Measurements from ENCODE around the gene SLC12A7.
"Not testable (repeated sequence)": the region's sequence is repeated elsewhere in the genome, so short reads cannot be mapped to it uniquely, and the experiment has no call there.

Gene SLC12A7

GRCh38 chr5:1094670-1095190 is 17.1 kb downstream of the SLC12A7 start:
- FAIRE-seq, result no peak

- no peak for FAIRE-seq
These were observed 18.5 kb downstream of the SLC12A7 start for GRCh38 chr5:1093361-1093760.

- no peak for FAIRE-seq
These were observed 19.7 kb downstream of the SLC12A7 start for GRCh38 chr5:1092122-1092521.

- FAIRE-seq, result no peak
These were observed 20.2 kb downstream of the SLC12A7 start for GRCh38 chr5:1091632-1092031.

- no peak for FAIRE-seq
These were observed 21.3 kb downstream of the SLC12A7 start for GRCh38 chr5:1090538-1090937.

- no peak for FAIRE-seq
These were observed 22.2 kb downstream of the SLC12A7 start for GRCh38 chr5:1089621-1090040.

GRCh38 chr5:1089146-1089545 is 22.7 kb downstream of the SLC12A7 start:
- no peak for FAIRE-seq

- no peak for FAIRE-seq
These were observed 23.1 kb downstream of the SLC12A7 start for GRCh38 chr5:1088726-1089125.

GRCh38 chr5:1088031-1088430 is 23.8 kb downstream of the SLC12A7 start:
- no peak for FAIRE-seq

- FAIRE-seq, result no peak
These were observed 24.4 kb downstream of the SLC12A7 start for GRCh38 chr5:1087428-1087827.

- no peak for FAIRE-seq
These were observed 25.0 kb downstream of the SLC12A7 start for GRCh38 chr5:1086871-1087270.

- no peak for FAIRE-seq
These were observed 25.7 kb downstream of the SLC12A7 start for GRCh38 chr5:1086137-1086536.

GRCh38 chr5:1085391-1085790 is 26.5 kb downstream of the SLC12A7 start:
- no peak for FAIRE-seq

GRCh38 chr5:1083823-1084605 is 27.8 kb downstream of the SLC12A7 start:
- no peak for FAIRE-seq

- not testable (repeated sequence) for FAIRE-seq
These were observed 28.8 kb downstream of the SLC12A7 start for GRCh38 chr5:1083026-1083425.

- no peak for FAIRE-seq
These were observed 30.3 kb downstream of the SLC12A7 start for GRCh38 chr5:1081519-1081918.

GRCh38 chr5:1080432-1080831 is 31.4 kb downstream of the SLC12A7 start:
- no peak for FAIRE-seq

- FAIRE-seq, result no peak
These were observed 31.9 kb downstream of the SLC12A7 start for GRCh38 chr5:1079961-1080360.

- no peak for FAIRE-seq
These were observed 32.4 kb downstream of the SLC12A7 start for GRCh38 chr5:1079486-1079885.

- no peak for FAIRE-seq
These were observed 33.0 kb downstream of the SLC12A7 start for GRCh38 chr5:1078851-1079250.

- no peak for FAIRE-seq
These were observed 33.7 kb downstream of the SLC12A7 start for GRCh38 chr5:1078206-1078605.

- FAIRE-seq, result no peak
These were observed 34.3 kb downstream of the SLC12A7 start for GRCh38 chr5:1077491-1078020.

- no peak for FAIRE-seq
These were observed 34.8 kb downstream of the SLC12A7 start for GRCh38 chr5:1077026-1077425.

- FAIRE-seq, result no peak
These were observed 35.5 kb downstream of the SLC12A7 start for GRCh38 chr5:1076406-1076805.

GRCh38 chr5:1075931-1076330 is 35.9 kb downstream of the SLC12A7 start:
- no peak for FAIRE-seq
